PFSK-1 (cell line): ENCODE measurements around the gene UBR4.

Experiments
- POLR2AphosphoS5 ChIP-seq: IDR thresholded peaks from 2 replicates; pipeline ENCODE4 v1.6.1; 2012; ENCODE audit warnings: low read depth, mild to moderate bottlenecking, control low read depth, low read length, moderate library complexity
- TF ChIP-seq, protein P1 (sequence below), 2 experiments: IDR thresholded peaks; 2 replicates each; pipeline versions ENCODE4 v1.6.1 to v1.8.0; 2011 to 2012; ENCODE audit warnings: low read depth in 2 of 2, low read length in 2 of 2, control low read depth in 1 of 2, inconsistent platforms in 1 of 2, mild to moderate bottlenecking in 1 of 2, moderate library complexity in 1 of 2; ENCODE audit not compliant: insufficient read depth in 1 of 2

DNA sequence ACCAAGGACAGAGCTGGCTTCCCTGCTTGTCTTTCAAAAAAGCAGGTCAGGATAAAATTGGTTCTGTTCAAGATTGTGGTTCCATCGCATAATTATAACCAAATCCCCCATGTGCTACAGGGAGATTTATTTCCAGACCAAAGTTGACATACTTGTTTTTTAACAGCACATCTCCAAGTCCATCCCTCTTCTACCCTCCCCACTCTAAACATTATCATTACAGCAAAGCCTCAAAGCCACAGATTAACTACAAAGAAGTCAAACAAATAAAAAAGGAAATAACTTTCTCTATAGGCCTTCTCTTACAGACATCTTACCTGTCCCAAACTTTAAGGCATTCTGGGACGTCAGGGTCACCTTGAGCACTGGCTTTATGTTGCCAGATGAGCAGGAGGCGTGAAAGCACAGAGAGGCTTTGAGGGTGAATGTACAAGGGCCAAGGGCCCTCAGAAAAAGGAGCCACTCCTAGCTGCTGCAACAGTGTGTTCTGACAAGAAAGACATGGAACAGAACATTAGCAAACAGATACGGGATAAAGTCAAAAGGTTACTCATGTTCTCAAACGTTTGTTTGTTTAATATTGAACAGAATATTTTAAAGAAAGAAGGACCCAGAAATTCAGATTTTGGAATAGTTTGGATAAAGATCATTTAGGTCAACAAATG lies 31.2 kb downstream of the UBR4 start:
- no peak for TF ChIP-seq POLR2AphosphoS5
- TF ChIP-seq, protein P1, sequence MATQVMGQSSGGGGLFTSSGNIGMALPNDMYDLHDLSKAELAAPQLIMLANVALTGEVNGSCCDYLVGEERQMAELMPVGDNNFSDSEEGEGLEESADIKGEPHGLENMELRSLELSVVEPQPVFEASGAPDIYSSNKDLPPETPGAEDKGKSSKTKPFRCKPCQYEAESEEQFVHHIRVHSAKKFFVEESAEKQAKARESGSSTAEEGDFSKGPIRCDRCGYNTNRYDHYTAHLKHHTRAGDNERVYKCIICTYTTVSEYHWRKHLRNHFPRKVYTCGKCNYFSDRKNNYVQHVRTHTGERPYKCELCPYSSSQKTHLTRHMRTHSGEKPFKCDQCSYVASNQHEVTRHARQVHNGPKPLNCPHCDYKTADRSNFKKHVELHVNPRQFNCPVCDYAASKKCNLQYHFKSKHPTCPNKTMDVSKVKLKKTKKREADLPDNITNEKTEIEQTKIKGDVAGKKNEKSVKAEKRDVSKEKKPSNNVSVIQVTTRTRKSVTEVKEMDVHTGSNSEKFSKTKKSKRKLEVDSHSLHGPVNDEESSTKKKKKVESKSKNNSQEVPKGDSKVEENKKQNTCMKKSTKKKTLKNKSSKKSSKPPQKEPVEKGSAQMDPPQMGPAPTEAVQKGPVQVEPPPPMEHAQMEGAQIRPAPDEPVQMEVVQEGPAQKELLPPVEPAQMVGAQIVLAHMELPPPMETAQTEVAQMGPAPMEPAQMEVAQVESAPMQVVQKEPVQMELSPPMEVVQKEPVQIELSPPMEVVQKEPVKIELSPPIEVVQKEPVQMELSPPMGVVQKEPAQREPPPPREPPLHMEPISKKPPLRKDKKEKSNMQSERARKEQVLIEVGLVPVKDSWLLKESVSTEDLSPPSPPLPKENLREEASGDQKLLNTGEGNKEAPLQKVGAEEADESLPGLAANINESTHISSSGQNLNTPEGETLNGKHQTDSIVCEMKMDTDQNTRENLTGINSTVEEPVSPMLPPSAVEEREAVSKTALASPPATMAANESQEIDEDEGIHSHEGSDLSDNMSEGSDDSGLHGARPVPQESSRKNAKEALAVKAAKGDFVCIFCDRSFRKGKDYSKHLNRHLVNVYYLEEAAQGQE (IDR thresholded peaks at IDR 0.05; ENCODE audit: insufficient read depth in 1 of 2, low read depth in 2 of 2, low read length in 2 of 2), result no peak
